ENCODE measurements around the gene KLRF1. TPM values are rescaled to one million over a fixed set of nuclear protein-coding genes. Genes with fewer than 3 reads are reported as not detected.

KLRF1 gene
- polyA plus RNA-seq, 1 of the 3 experiments (the other 2 are of a cell fraction): not detected

- DNase-seq: no peak
- TF ChIP-seq EZH2phosphoT487 (IDR thresholded peaks at IDR 0.05; ENCODE audit: borderline replicate concordance, low read depth) (0 out of 2 replicates have a peak, but pooled peaks have one; percentile 30), PBX3 (IDR thresholded peaks at IDR 0.05) (no peak)
- Histone ChIP-seq H3K79me2 (ENCODE audit: insufficient read depth) (no peaks in the 10 kb centered on the region), H3K27ac (ENCODE audit: low read depth in 2 of 2, low read length in 1 of 2) (no peak overlapping the region), H3K9me2 (no peaks in the 10 kb centered on the region), H3K36me3 (replicated peaks in 1 of 2; ENCODE audit: control insufficient read depth in 1 of 2, insufficient read depth in 2 of 2, low read length in 1 of 2) (no peaks in the 10 kb centered on the region), H4K20me1 (ENCODE audit: insufficient read depth) (no peaks in the 10 kb centered on the region), H3K9me3 (no peaks in the 10 kb centered on the region), H3K4me1 (ENCODE audit: control insufficient read depth in 1 of 2, insufficient read depth in 2 of 2, low read depth in 1 of 2, low read length in 1 of 2) (no peaks in the 10 kb centered on the region), H3K4me3 (ENCODE audit: low read depth in 2 of 2, low read length in 1 of 2) (no peak overlapping the region), H3K4me2 (no peak overlapping the region), H2AFZ (ENCODE audit: low read depth) (no peak overlapping the region), H3F3A (replicated peaks; ENCODE audit: insufficient read depth) (no peaks in the 10 kb centered on the region), H3K9ac (no peak overlapping the region), H3K27me3 (ENCODE audit: insufficient read depth) (no peaks in the 10 kb centered on the region)
- WGBS (ENCODE audit: low lambda C conversion rate): 30% methylated on average over 11 of the region's 11 CpGs
- POLR2A ChIA-PET: no interaction called here
- CTCF ChIA-PET: interaction anchor here (1.0 kb wide), 1 partner anchor 118 kb away, joined by 3 read pairs; no protein-coding TSS in a partner anchor
These were observed 41.1 kb downstream of the KLRF1 start for GRCh38 chr12:9868311-9868801.

GRCh38 chr12:9868951-9869306, 41.6 kb downstream of the KLRF1 start:
- H4K20me1 ChIP-seq (ENCODE audit: insufficient read depth): no peaks in the 10 kb centered on the region
- H3K9me3 ChIP-seq: no peaks in the 10 kb centered on the region
- H3K4me3 ChIP-seq (ENCODE audit: low read depth in 2 of 2, low read length in 1 of 2): no peak overlapping the region
- 0 out of 2 replicates have a peak overlapping the region, but pooled peaks have one; percentile 31 for H2AFZ ChIP-seq (ENCODE audit: low read depth)
- DNase-seq: no peak
- TF ChIP-seq EZH2phosphoT487 (IDR thresholded peaks at IDR 0.05; ENCODE audit: borderline replicate concordance, low read depth): 0 out of 2 replicates have a peak, but pooled peaks have one; percentile 23
- no peak for TF ChIP-seq RAD21 (IDR thresholded peaks at IDR 0.05; ENCODE audit: low read length)
- no peaks in the 10 kb centered on the region for H3K36me3 ChIP-seq (replicated peaks in 1 of 2; ENCODE audit: control insufficient read depth in 1 of 2, insufficient read depth in 2 of 2, low read length in 1 of 2)
- no peaks in the 10 kb centered on the region for H3F3A ChIP-seq (replicated peaks; ENCODE audit: insufficient read depth)
- H3K27ac ChIP-seq (ENCODE audit: low read depth in 2 of 2, low read length in 1 of 2): no peak overlapping the region
- 6% methylated on average over 4 of the region's 4 CpGs for WGBS (ENCODE audit: low lambda C conversion rate)
- H3K4me1 ChIP-seq (ENCODE audit: control insufficient read depth in 1 of 2, insufficient read depth in 2 of 2, low read depth in 1 of 2, low read length in 1 of 2): no peaks in the 10 kb centered on the region
- no peaks in the 10 kb centered on the region for H3K79me2 ChIP-seq (ENCODE audit: insufficient read depth)
- H3K4me2 ChIP-seq: peak overlapping the region; percentile 64
- H3K9me2 ChIP-seq: no peaks in the 10 kb centered on the region
- no peaks in the 10 kb centered on the region for H3K27me3 ChIP-seq (ENCODE audit: insufficient read depth)
- ChIA-PET POLR2A (no interaction called here), CTCF (interaction anchor here (1.0 kb wide), 1 partner anchor 118 kb away, joined by 3 read pairs; no protein-coding TSS in a partner anchor)
- no peak overlapping the region for H3K9ac ChIP-seq

- no peaks in the 10 kb centered on the region for H3F3A ChIP-seq (replicated peaks; ENCODE audit: insufficient read depth)
- H3K4me2 ChIP-seq: peak within 1 kb of the TSS; percentile 64
- no peak for DNase-seq
- no peaks in the 10 kb centered on the region for H3K36me3 ChIP-seq (replicated peaks in 1 of 2; ENCODE audit: control insufficient read depth in 1 of 2, insufficient read depth in 2 of 2, low read length in 1 of 2)
- CTCF ChIA-PET: interaction anchor here (1.0 kb wide), 1 partner anchor 119 kb away, joined by 3 read pairs; no protein-coding TSS in a partner anchor
- H3K9me2 ChIP-seq: no peaks in the 10 kb centered on the region
- H3K9me3 ChIP-seq: no peaks in the 10 kb centered on the region
- no peaks in the 10 kb centered on the region for H3K79me2 ChIP-seq (ENCODE audit: insufficient read depth)
- WGBS (ENCODE audit: low lambda C conversion rate): 3% methylated on average over 11 of the region's 11 CpGs
- no peaks in the 10 kb centered on the region for H3K4me1 ChIP-seq (ENCODE audit: control insufficient read depth in 1 of 2, insufficient read depth in 2 of 2, low read depth in 1 of 2, low read length in 1 of 2)
- H2AFZ ChIP-seq (ENCODE audit: low read depth): peak within 1 kb of the TSS; percentile 31; the same call in 1 of the 2 replicates
- peak within 1 kb of the TSS; percentile 37 to 38 for H3K4me3 ChIP-seq (ENCODE audit: low read depth in 2 of 2, low read length in 1 of 2)
- H4K20me1 ChIP-seq (ENCODE audit: insufficient read depth): no peaks in the 10 kb centered on the region
- no peaks in the 10 kb centered on the region; the same call in 1 of the 2 replicates for H3K27me3 ChIP-seq (ENCODE audit: insufficient read depth)
- POLR2A ChIA-PET: no interaction called here
- no peak within 1 kb of the TSS for H3K9ac ChIP-seq
- no peak within 1 kb of the TSS for H3K27ac ChIP-seq (ENCODE audit: low read depth in 2 of 2, low read length in 1 of 2)
- TF ChIP-seq SMC3 (IDR thresholded peaks at IDR 0.05; ENCODE audit: low read depth, low read length) (no peak), TAF1 (IDR thresholded peaks at IDR 0.05; ENCODE audit: borderline replicate concordance, low read depth, low read length) (no peak), RCOR1 (IDR thresholded peaks at IDR 0.05; ENCODE audit: low read length) (no peak), MXI1 (IDR thresholded peaks at IDR 0.05; ENCODE audit: low read depth, low read length) (no peak), EZH2phosphoT487 (IDR thresholded peaks at IDR 0.05; ENCODE audit: borderline replicate concordance, low read depth) (no peak), GABPA (IDR thresholded peaks at IDR 0.05; ENCODE audit: low read depth) (no peak), ELF1 (IDR thresholded peaks at IDR 0.05) (no peak), RXRA (IDR thresholded peaks at IDR 0.05; ENCODE audit: borderline replicate concordance, low read depth) (no peak), RAD21 (IDR thresholded peaks at IDR 0.05; ENCODE audit: low read length) (no peak), NFIC (IDR thresholded peaks at IDR 0.05; ENCODE audit: borderline replicate concordance) (no peak), USF1 (IDR thresholded peaks at IDR 0.05; ENCODE audit: borderline replicate concordance, low read depth) (no peak), REST (IDR thresholded peaks at IDR 0.05; ENCODE audit: low read depth, low read length) (no peak), POLR2AphosphoS5 (IDR thresholded peaks at IDR 0.05; ENCODE audit: low read depth, low read length) (no peak)
These were observed 42.3 kb downstream of the KLRF1 start, which contains the start of gene CLEC2B for GRCh38 chr12:9869307-9870161. Gene CLEC2B, minus strand, starts transcription at chr12:9869354.
